Sigmoid colon (tissue), 4 donors: ENCODE results near the gene FBXO40.

Experiments
- EP300 ChIP-seq, 4 donors: sonication (generic); formaldehyde crosslinking; IDR thresholded peaks; one replicate each; pipeline ENCODE4 v1.6.1; 2017; ENCODE audit warnings: antibody characterized with exemption in 4 of 4
- TF ChIP-seq, protein P1 (sequence below), 4 experiments: fragments of 450-650 bp in 3 of 4; fragments of 200-600 bp in 1 of 4; IDR thresholded peaks; one replicate each; pipeline ENCODE4 v1.5.1; 2016 to 2019; ENCODE audit warnings: antibody characterized with exemption in 4 of 4, mild to moderate bottlenecking in 3 of 4, moderate library complexity in 2 of 4

GRCh38 chr3:121658716-121659435 is 65.7 kb downstream of the FBXO40 start:
- no peak for TF ChIP-seq EP300 (IDR thresholded peaks at IDR 0.05)
- TF ChIP-seq, protein P1, sequence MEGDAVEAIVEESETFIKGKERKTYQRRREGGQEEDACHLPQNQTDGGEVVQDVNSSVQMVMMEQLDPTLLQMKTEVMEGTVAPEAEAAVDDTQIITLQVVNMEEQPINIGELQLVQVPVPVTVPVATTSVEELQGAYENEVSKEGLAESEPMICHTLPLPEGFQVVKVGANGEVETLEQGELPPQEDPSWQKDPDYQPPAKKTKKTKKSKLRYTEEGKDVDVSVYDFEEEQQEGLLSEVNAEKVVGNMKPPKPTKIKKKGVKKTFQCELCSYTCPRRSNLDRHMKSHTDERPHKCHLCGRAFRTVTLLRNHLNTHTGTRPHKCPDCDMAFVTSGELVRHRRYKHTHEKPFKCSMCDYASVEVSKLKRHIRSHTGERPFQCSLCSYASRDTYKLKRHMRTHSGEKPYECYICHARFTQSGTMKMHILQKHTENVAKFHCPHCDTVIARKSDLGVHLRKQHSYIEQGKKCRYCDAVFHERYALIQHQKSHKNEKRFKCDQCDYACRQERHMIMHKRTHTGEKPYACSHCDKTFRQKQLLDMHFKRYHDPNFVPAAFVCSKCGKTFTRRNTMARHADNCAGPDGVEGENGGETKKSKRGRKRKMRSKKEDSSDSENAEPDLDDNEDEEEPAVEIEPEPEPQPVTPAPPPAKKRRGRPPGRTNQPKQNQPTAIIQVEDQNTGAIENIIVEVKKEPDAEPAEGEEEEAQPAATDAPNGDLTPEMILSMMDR (IDR thresholded peaks at IDR 0.05): no peak
